ENCODE data around the gene MYDGF.

GRCh38 chr19:4622695-4623421 lies 47.3 kb downstream of the MYDGF start:
- TF ChIP-seq EZH2 (IDR thresholded peaks at IDR 0.05; ENCODE audit: insufficient read depth, poor library complexity, severe bottlenecking) (no peak), EZH2phosphoT487 (IDR thresholded peaks at IDR 0.05; ENCODE audit: insufficient read depth, low read depth) (no peak)
